Endodermal cell (in vitro differentiated cells): ENCODE measurements around the gene EIF4E3. TPM values are rescaled to one million over a fixed set of nuclear protein-coding genes. Genes with fewer than 3 reads are reported as not detected.

Source experiments
- DNase-seq: peaks from one replicate; pipeline ENCODE4 v3.0.0-alpha.2; 2017
- H3K27ac ChIP-seq: 2 replicates; pipeline ENCODE4 v1.5.1; 2013; ENCODE audit warnings: mild to moderate bottlenecking, low read depth, low read length, moderate library complexity
- H3K27me3 ChIP-seq: 2 replicates; pipeline ENCODE4 v1.6.1; 2013; ENCODE audit warnings: mild to moderate bottlenecking, low read length, moderate library complexity; ENCODE audit not compliant: insufficient read depth, control insufficient read depth, poor library complexity, severe bottlenecking
- H3K36me3 ChIP-seq: 2 replicates; pipeline ENCODE4 v1.7.0; 2013; ENCODE audit warnings: mild to moderate bottlenecking, low read length, moderate library complexity; ENCODE audit not compliant: control insufficient read depth, insufficient read depth
- H3K4me1 ChIP-seq: one replicate; pipeline ENCODE4 v1.7.0; 2013; ENCODE audit warnings: low read length; ENCODE audit not compliant: control insufficient read depth, insufficient read depth
- H3K4me3 ChIP-seq: 2 replicates; pipeline ENCODE4 v1.5.1; 2013; ENCODE audit warnings: mild to moderate bottlenecking, low read length, moderate library complexity
- H3K9ac ChIP-seq: 2 replicates; pipeline ENCODE4 v1.6.1; 2013; ENCODE audit warnings: mild to moderate bottlenecking, low read length, moderate library complexity; ENCODE audit not compliant: poor library complexity, severe bottlenecking; ENCODE audit errors: extremely low read depth
- H3K9me3 ChIP-seq: 2 replicates; pipeline ENCODE4 v1.6.1; 2013; ENCODE audit warnings: mild to moderate bottlenecking, low read length, moderate library complexity; ENCODE audit not compliant: control insufficient read depth
- H3K27ac Mint-ChIP-seq: 2 replicates; pipeline ENCODE4 v1.8.0; 2020; ENCODE audit warnings: mixed read lengths
- H3K27me3 Mint-ChIP-seq: 2 replicates; pipeline ENCODE4 v1.8.0; 2021; ENCODE audit warnings: mild to moderate bottlenecking, mixed read lengths; ENCODE audit not compliant: insufficient read depth
- H3K36me3 Mint-ChIP-seq: 2 replicates; pipeline ENCODE4 v1.8.0; 2020; ENCODE audit warnings: low read depth, mixed read lengths
- H3K4me1 Mint-ChIP-seq: 2 replicates; pipeline ENCODE4 v1.8.0; 2020; ENCODE audit warnings: mixed read lengths
- H3K4me3 Mint-ChIP-seq: 2 replicates; pipeline ENCODE4 v1.8.0; 2020; ENCODE audit warnings: mild to moderate bottlenecking, moderate library complexity, mixed read lengths
- H3K9me3 Mint-ChIP-seq: 2 replicates; pipeline ENCODE4 v1.8.0; 2020; ENCODE audit warnings: mild to moderate bottlenecking, mixed read lengths
- WGBS, 2 experiments: methylation state at CpG; one replicate each; pipeline versions ENCODE4 v1.1.5 to v1.1.7; 2013; ENCODE audit warnings: missing lambda C conversion rate in 2 of 2, mixed read lengths in 1 of 2; ENCODE audit not compliant: insufficient coverage in 1 of 2, insufficient read length in 1 of 2; 5-methylcytosine and 5-hydroxymethylcytosine counted together
- total RNA-seq, 2 donors: library from RNA; stranded (reverse); fragmentation: NEBNext Ultra II Directional in 1 of 2; extraction: Animal tissue kit (Norgen Biotek cat#: 25700) in 1 of 2; gene quantifications; 2 replicates in 1 of 2; 3 replicates in 1 of 2; pipeline ENCODE4 v1.2.1, GENCODE V29; 2021
- TF ChIP-seq, protein P1 (sequence below): fragments of 200-600 bp; sonication (generic); conservative IDR thresholded peaks from 2 replicates; pipeline ENCODE4 v1.5.0; 2021; ENCODE audit warnings: antibody characterized with exemption, mild to moderate bottlenecking

The EIF4E3 gene
- total RNA-seq, 2 donors from 2014 or later, result 1.9 to 5.5 TPM

- TF ChIP-seq, protein P1, sequence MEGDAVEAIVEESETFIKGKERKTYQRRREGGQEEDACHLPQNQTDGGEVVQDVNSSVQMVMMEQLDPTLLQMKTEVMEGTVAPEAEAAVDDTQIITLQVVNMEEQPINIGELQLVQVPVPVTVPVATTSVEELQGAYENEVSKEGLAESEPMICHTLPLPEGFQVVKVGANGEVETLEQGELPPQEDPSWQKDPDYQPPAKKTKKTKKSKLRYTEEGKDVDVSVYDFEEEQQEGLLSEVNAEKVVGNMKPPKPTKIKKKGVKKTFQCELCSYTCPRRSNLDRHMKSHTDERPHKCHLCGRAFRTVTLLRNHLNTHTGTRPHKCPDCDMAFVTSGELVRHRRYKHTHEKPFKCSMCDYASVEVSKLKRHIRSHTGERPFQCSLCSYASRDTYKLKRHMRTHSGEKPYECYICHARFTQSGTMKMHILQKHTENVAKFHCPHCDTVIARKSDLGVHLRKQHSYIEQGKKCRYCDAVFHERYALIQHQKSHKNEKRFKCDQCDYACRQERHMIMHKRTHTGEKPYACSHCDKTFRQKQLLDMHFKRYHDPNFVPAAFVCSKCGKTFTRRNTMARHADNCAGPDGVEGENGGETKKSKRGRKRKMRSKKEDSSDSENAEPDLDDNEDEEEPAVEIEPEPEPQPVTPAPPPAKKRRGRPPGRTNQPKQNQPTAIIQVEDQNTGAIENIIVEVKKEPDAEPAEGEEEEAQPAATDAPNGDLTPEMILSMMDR, result no peak
- no peak overlapping the region for H3K4me3 ChIP-seq
- no peaks in the 10 kb centered on the region for H3K9me3 ChIP-seq
- Mint-ChIP-seq H3K27me3 (no peaks in the 10 kb centered on the region), H3K4me3 (no peak overlapping the region), H3K9me3 (no peaks in the 10 kb centered on the region), H3K27ac (peak overlapping the region; percentile 49), H3K36me3 (no peaks in the 10 kb centered on the region), H3K4me1 (peaks cover 3% of the 10 kb centered on the region)
- H3K36me3 ChIP-seq, result no peaks in the 10 kb centered on the region
- 54 to 84% methylated on average over 1 to 2 of the region's 2 CpGs for WGBS, 2 experiments
- no peaks in the 10 kb centered on the region for H3K27me3 ChIP-seq
- H3K4me1 ChIP-seq, result no peaks in the 10 kb centered on the region
- H3K9ac ChIP-seq, result no peak overlapping the region
- no peak overlapping the region for H3K27ac ChIP-seq
- no peak for DNase-seq
These were observed 21.4 kb downstream of the EIF4E3 start for GRCh38 chr3:71703797-71704196.

- no peak overlapping the region for H3K4me3 ChIP-seq
- H3K4me1 ChIP-seq, result no peaks in the 10 kb centered on the region
- H3K4me1 Mint-ChIP-seq, result peaks cover 3% of the 10 kb centered on the region
- TF ChIP-seq, protein P1, result no peak
- no peak for DNase-seq
- H3K9ac ChIP-seq, result no peak overlapping the region
- H3K27ac Mint-ChIP-seq, result no peak overlapping the region
- H3K36me3 Mint-ChIP-seq, result no peaks in the 10 kb centered on the region
- H3K27me3 Mint-ChIP-seq, result no peaks in the 10 kb centered on the region
- no peak overlapping the region for H3K4me3 Mint-ChIP-seq
- no peaks in the 10 kb centered on the region for H3K9me3 ChIP-seq
- H3K9me3 Mint-ChIP-seq, result no peaks in the 10 kb centered on the region
- no peaks in the 10 kb centered on the region for H3K36me3 ChIP-seq
- no peaks in the 10 kb centered on the region for H3K27me3 ChIP-seq
- 90 to 95% methylated on average over 4 to 7 of the region's 7 CpGs for WGBS, 2 experiments
- H3K27ac ChIP-seq, result no peak overlapping the region
These were observed 22.8 kb downstream of the EIF4E3 start for GRCh38 chr3:71702131-71703024.

DNA sequence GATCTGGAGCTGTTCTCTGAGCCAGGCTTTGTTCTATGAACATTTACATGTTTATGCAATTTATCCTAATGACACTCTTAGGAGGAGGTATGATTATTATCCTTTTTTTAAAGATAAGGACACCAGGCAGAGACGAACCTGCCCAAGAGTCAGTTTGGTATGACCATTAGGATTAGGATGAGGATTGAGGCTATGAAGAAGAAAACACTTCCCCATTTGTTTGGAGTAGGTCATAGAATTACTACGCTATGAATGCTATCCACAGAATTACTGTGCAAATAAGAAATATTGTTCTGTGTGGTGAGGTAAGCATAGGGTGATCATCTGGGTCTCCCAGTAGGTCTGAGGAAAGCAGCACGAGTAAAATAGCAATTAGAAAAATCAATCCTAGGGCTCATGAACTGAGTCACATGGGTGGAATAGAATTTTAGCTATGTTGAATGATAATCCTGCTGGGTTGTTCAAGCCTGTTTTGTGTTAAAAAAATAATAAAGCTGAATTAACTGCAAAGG is 23.9 kb downstream of the EIF4E3 start:
- H3K4me3 ChIP-seq, result no peak overlapping the region
- no peak overlapping the region for H3K27ac Mint-ChIP-seq
- 91 to 94% methylated on average over 2 to 3 of the region's 3 CpGs for WGBS, 2 experiments
- no peaks in the 10 kb centered on the region for H3K9me3 ChIP-seq
- H3K9me3 Mint-ChIP-seq, result no peaks in the 10 kb centered on the region
- H3K27ac ChIP-seq, result no peak overlapping the region
- H3K36me3 ChIP-seq, result no peaks in the 10 kb centered on the region
- no peak overlapping the region for H3K4me3 Mint-ChIP-seq
- no peak for DNase-seq
- no peaks in the 10 kb centered on the region for H3K27me3 ChIP-seq
- H3K27me3 Mint-ChIP-seq, result no peaks in the 10 kb centered on the region
- H3K9ac ChIP-seq, result no peak overlapping the region
- peaks cover 3% of the 10 kb centered on the region for H3K4me1 Mint-ChIP-seq
- no peaks in the 10 kb centered on the region for H3K4me1 ChIP-seq
- no peaks in the 10 kb centered on the region for H3K36me3 Mint-ChIP-seq
- TF ChIP-seq, protein P1, result no peak
